HG02798 (cell line): Measurements from ENCODE around the gene FSD1.
"Not testable (repeated sequence)": the region's sequence is repeated elsewhere in the genome, so short reads cannot be mapped to it uniquely, and the experiment has no call there.

Experiments
- ATAC-seq: cut with Tn5 transposase; IDR thresholded peaks from one replicate; pipeline ENCODE4 v1.9.1; 2021; ENCODE audit warnings: mild to moderate bottlenecking; ENCODE audit not compliant: unreplicated experiment, poor library complexity

The FSD1 gene

GRCh38 chr19:4342314-4342614 lies 37.9 kb downstream of the FSD1 start:
- ATAC-seq = no peak

DNA sequence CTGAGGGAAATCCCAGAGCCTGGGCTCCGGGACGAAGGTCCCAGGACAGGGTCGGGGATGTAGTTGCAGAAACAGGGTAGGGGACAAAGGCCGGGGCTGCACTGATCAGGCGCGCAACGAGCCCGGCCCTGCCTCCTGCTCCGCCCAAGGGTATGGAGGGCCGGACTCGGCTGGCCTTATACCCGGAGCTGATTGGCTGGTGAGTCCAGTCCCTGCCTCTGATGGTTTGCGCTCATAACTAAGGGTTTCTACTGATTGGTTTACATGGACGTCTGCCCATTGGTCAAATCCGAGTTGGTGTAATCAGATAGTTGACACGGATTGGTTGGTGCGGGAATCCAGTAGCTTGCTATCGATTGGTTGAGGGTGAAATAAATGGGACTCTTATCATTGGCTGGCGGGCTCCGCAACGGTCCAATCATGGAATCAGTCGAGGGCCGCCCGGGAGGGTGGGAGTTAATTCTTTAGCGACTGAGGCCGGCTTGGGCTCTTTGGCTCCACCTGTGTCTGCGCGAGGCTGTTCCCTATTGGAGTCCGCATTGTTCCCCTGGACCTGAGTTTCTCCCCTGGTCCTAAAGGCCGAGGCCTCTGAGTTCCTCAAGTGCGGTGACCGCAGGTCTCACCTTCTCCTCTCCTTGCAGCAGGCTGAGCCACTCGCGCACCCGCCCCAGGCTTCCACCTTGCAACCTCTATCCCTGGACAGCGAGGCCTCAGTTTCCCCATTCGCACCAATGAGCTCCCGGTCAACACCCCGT lies 38.4 kb downstream of the FSD1 start:
- peak; percentile 86 for ATAC-seq

DNA sequence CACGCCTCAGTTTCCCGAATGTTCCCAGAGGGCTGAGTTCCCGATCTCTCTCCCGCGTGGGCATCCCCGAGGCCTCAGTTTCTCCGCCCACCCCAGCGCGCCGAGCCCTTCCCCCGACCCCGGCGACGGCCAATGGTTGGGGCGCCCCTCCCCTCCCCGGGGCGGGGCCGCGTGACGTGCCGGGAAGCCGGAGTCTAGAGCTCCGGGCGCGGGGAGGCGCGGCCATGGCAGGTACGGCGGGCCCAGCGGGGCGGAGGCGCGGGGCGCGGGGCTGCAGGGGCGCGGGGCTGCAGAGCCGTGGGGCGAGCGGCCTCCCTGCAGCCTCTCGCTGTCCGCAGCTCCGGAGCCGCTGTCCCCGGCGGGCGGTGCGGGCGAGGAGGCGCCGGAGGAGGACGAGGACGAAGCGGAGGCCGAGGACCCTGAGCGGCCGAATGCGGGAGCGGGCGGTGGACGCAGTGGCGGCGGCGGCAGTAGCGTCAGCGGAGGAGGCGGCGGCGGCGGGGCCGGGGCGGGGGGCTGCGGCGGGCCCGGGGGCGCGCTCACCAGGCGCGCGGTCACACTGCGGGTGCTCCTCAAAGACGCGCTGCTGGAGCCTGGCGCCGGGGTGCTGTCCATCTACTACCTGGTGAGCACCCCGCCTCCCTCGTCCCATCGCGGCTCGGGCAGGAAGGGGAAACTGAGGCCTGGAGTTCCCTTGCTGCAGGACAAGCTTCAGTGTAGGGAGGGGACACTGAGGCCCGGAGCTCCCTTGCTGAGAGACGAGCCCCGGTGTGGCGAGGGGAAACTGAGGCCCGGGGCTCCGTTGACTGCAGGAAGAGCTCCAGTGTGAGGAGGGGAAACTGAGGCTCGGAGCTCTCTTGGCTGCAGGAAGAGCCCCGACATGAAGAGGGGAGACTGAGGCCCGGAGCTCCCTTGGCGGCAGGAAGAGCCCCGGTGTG lies 39.2 kb downstream of the FSD1 start, which contains the start of gene MPND:
MPND (plus strand) TSS at position 193 of the 938 bp plus-strand sequence; CDS start at position 225, 32 bp downstream.
- ATAC-seq = peak; percentile 62

DNA sequence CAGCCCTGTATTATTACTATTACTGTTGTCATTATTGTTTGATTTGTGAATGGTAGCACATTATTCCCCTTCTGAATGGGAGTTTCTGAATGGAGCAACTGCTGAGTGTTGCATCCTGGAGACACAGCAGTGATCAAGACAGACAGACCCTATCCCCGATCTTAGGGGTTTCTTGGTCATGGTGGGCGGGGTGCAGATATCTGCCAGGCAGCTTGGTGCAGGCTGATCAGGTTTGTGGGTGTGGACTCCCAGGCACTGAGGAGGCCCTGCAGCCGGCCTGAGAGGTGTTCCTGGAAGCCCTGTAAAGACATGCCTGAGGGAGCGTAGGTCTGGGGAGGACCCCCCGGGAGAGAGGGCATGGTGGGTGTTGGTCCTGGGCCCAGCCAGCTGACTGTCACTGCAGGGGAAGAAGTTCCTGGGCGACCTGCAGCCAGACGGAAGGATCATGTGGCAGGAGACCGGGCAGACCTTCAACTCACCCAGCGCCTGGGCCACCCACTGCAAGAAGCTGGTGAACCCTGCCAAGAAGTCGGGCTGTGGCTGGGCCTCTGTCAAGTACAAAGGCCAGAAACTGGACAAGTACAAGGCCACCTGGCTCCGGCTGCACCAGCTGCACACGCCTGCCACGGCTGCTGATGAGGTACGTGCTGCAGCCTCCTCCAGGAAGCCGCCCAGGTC lies 41.1 kb downstream of the FSD1 start:
- no peak for ATAC-seq

DNA sequence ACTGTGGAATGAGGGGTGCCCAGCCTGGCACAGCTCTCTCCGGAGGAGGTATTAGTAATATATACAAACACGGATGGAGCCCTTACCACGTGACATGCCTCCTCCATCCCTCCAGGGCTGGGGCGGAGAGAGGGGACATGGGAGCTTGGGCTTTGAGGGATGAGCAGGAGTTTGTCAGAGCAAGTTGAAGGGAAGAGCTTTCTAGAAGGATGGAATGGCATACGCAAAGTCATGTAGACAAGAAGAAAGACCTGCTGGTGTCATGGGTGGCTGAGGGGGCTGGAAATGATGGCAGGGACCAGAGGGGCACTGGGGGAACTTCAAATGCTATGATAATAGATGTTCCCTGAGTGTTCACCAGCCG lies 41.6 kb downstream of the FSD1 start:
- no peak for ATAC-seq

- ATAC-seq = no peak
Measured at GRCh38 chr19:4347521-4347920, 43.1 kb downstream of the FSD1 start.

- ATAC-seq = not testable (repeated sequence)
Measured at GRCh38 chr19:4349225-4349624, 44.8 kb downstream of the FSD1 start.

DNA sequence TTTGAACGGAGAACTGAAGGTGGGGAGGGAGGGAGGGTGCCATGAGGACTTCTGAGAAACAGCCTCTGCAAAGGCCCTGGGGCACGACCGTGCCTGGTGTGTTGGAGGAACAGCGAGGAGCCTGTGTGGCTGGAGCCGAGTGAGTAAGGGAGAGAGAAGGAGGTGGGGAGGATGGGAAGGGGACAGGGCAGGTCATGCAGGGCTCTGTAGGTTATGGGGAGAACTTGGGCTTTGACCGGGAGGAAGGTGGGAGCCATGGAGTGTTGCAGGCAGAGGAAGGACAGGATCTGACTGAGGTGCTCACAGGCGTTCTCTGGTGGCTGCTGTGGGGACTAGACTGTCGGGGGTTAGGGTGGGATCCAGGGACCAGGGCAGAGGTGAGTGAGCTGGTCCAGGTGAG lies 45.7 kb downstream of the FSD1 start:
- ATAC-seq = no peak

DNA sequence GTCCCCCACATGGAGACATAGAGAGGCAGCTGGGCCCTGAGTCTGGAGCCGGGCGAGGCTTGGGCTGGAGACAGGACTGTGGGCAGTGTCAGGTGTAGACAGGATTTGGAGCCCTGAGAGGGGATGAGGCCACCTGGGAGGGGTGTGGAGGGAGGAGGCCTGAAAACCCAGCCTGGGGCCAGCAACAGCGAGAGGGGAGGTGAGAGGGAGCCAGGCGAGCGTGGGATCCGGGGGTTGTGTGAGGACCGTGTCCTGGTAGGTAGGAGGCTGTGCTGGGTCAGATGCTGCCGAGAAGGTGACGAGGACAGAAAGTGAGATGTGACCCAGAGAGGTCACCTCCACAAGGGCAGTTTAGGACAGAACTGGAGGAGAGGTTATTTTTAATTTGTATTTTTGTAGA lies 46.3 kb downstream of the FSD1 start:
- ATAC-seq = no peak

GRCh38 chr19:4352701-4353121 lies 48.3 kb downstream of the FSD1 start:
- ATAC-seq = no peak

- ATAC-seq = no peak
Measured at GRCh38 chr19:4354282-4354681, 49.9 kb downstream of the FSD1 start.

DNA sequence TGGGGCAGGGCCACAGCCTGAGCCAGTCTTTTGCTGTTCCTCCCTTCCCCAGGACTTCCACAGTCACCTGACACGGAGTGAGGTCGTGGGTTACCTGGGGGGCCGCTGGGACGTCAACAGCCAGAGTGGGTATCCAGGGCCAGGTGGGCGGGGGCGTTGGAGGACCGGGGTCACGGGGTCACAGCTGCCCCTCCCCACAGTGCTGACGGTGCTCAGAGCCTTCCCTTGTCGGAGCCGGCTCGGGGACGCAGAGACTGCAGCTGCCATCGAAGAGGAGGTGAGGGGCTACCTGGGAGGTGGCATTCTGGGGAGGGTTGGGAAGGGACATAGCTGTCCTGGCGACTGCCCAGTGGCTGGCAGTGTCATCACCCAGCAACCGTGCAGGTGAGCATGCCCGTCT lies 50.5 kb downstream of the FSD1 start:
- ATAC-seq = no peak

GRCh38 chr19:4357095-4357797 lies 52.8 kb downstream of the FSD1 start:
- no peak for ATAC-seq

GRCh38 chr19:4357921-4358326 lies 53.5 kb downstream of the FSD1 start:
- no peak for ATAC-seq

DNA sequence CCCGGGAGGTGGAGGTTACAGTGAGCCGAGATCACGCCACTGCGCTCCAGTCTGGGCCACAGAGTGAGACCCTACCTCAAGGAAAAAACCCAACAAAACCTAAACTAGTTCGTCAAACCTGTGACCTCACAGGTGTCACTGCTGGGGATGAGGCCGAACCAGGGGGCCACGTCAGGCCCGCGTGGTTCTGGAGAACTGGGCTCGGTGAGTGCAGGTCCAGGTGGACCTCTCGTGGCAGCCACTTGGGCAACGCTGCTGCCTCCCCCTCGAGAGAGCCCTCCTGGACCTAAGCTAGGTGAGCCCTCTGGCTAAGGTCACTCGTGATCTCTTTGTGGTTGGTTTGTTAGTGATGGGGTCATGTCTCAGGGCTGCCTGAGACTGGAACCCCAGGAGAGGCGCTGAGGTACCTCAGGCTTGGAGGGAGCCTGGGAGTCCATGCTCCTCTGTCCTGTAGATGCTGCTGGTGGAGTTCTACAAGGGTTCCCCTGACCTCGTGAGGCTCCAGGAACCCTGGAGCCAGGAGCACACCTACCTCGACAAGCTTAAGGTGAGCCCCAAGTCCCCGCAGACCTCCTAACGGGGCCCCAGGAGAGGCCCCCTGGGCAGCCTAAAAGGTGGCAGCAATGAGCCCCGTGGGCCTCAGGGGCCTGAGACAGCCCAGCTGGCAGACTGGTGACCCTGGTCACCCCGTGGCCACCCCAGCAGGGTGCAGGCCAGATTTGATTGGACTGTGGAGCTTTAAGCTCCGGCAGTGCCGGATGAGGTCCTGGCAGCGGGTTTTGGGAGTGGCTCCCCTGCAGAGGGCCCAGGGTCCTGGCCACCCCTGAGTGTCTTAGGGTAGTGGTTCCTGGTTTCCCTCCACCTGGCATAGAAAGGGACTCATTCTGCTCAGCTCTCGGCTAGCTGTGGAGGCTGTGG lies 54.6 kb downstream of the FSD1 start:
- ATAC-seq = no peak

DNA sequence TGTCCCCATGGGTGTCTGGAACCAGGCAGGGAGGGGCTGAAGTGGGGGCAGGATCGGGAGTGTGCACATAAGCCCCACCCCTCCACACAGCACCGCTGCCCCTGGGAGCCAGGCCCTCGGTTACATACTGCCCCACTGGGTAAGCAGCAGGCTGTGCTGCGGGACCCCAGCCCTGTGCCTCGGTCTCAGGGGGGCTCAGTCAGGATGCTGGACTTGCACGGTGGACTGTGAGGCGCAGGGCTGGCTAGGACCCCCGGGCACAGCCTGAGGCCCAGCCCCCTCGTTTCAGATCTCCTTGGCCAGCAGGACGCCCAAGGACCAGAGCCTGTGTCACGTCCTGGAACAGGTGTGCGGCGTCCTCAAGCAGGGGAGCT lies 55.2 kb downstream of the FSD1 start:
- ATAC-seq = no peak

GRCh38 chr19:4360081-4360569 lies 55.7 kb downstream of the FSD1 start:
- ATAC-seq = no peak

GRCh38 chr19:4360641-4361151 lies 56.3 kb downstream of the FSD1 start:
- no peak for ATAC-seq
